CD4-positive, alpha-beta T cell treated with Interleukin-12 subunit alpha and Interleukin-12 subunit beta, for 1 hour (primary cell): ENCODE results near the gene SULT1A4.
"Not testable (repeated sequence)": the region's sequence is repeated elsewhere in the genome, so short reads cannot be mapped to it uniquely, and the experiment has no call there.

Experiments
- DNase-seq: peaks from one replicate; pipeline ENCODE4 v3.0.0-alpha.2; 2020

The SULT1A4 gene

DNA sequence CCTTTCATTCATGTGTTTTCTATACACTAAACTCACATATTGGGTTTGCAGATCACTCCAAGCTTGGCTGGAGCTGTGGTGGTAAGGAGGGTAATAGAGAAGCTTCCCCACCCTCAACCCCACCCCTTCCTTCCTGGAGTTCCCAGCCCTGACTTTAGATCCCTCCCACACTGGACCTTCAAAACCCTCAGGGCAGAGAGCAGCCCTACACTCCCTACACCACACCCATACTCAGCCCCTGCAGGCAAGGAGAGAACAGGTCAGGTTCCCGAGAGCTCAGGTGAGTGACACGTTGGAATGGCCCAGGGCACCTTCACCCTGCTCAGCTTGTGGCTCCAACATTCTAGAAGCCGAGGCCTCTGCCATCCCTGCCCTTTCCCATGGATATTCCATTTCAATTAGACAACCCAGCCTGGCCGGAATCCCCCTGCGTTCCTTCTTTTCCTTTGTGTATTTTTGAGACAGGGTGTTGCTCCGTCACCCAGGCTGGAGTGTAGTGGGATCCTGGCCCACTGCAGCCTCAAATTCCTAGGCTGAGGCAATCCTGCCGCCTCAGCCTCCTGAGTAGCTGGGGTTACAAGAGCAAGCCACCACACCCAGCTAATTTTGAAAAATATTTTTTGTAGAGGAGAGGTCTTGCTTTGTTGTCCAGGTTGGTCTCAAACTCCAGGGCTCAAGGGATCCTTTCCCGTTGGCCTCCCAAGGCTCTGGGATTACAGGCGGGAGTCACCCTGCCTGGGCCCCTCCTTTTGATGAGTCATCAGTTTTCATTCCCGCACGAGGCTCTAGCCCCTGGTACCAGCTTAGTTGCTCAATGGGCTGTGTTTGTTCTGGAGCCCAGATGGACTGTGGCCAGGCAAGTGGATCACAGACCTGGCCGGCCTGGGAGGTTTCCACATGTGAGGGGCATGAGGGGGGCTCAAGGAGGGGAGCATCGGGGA is at the start of gene SULT1A4:
SULT1A4 (plus strand) TSS at position 208 of the 941 bp plus-strand sequence. CDS start 1,473 bp downstream, outside the sequence.
- DNase-seq, result not testable (repeated sequence)

GRCh38 chr16:29423587-29423986 is 36.1 kb upstream of the SULT1A4 start:
- not testable (repeated sequence) for DNase-seq

- DNase-seq, result not testable (repeated sequence)
Measured at GRCh38 chr16:29425390-29425789, 34.3 kb upstream of the SULT1A4 start.

- DNase-seq, result not testable (repeated sequence)
Measured at GRCh38 chr16:29453754-29454153, 6.0 kb upstream of the SULT1A4 start.

DNA sequence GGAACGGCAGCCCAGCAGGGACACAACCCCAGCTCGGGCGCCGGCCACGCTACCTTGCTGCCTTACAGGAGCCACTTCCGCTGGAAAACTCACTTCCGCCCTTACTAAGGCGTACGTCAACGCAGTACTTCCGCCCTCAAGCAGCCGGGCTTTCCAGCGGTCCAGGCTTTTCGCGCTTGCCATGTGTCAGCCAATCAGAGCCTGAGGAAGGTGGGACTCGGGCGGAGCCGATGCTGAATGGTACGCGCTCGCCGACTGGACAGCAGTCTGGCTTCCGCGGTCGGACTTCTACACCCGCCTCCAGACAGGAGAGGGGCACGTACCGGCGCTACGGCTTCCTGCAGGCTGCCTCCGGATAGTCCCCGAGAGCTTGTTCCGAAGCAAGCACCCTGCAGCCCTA is 5.4 kb upstream of the SULT1A4 start, which contains the start of the genes BOLA2 and SLX1B:
BOLA2 (minus strand) TSS at position 83 of the 400 bp plus-strand sequence. CDS start 98 bp downstream, outside the sequence.
SLX1B (plus strand) TSS at position 265 of the 400 bp plus-strand sequence.
- DNase-seq, result not testable (repeated sequence)

DNA sequence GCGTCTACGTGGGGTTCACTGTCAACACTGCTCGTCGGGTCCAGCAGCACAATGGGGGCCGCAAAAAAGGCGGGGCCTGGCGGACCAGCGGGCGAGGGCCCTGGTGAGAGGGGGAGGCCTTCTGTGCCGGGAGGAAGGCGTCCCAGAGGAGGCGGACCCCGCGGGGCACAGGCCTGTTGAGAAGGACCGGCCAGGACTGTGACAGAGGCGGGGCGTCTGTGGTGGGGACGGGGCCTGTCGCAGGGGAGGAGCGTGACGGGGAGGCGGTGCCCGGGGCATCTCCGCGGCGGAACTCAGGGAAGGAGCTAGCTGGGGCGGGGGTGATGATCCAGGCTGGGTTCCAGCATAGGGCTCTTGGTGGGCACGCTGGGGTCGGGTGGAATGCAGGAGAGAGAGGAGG is 4.9 kb upstream of the SULT1A4 start:
- DNase-seq, result not testable (repeated sequence)

DNA sequence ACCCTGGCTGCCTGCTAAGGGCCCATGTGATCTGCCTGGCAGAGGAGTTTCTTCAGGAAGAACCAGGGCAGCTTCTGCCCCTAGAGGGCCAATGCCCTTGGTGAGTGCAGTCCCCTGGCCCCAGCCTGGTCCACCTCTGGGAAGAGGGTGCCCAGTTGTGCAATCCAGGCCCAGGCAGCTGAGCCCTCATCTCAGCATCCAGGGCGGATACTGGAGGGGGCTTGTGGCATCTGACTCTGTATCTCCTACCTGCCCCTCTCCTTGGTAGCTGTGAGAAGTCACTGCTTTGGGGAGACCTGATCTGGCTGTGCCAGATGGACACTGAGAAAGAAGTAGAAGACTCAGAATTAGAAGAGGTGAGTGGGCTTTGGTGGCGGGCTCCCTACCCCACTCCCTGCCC is 2.1 kb upstream of the SULT1A4 start:
- DNase-seq, result not testable (repeated sequence)

DNA sequence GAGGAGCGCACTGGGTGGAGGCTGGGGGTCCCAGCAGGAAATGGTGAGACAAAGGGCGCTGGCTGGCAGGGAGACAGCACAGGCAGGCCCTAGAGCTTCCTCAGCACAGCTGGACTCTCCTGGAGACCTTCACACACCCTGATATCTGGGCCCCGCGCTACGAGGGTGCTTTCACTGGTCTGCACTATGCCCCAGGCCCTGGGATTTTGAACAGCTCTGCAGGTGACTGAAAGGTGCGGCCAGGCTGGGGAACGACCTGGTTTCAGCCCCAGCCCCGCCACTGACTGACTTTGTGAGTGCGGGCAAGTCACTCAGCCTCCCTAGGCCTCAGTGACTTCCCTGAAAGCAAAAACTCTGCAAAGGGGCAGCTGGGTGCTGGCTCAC is 926 bp downstream of the SULT1A4 start:
- not testable (repeated sequence) for DNase-seq

- not testable (repeated sequence) for DNase-seq
Measured at GRCh38 chr16:29465985-29466824, 6.5 kb downstream of the SULT1A4 start.

GRCh38 chr16:29466904-29467303 is 7.2 kb downstream of the SULT1A4 start:
- not testable (repeated sequence) for DNase-seq

GRCh38 chr16:29467654-29468366 is 8.1 kb downstream of the SULT1A4 start:
- DNase-seq, result not testable (repeated sequence)

GRCh38 chr16:29469660-29470059 is 9.9 kb downstream of the SULT1A4 start:
- peak; percentile 76 for DNase-seq

GRCh38 chr16:29472065-29472464 is 12.4 kb downstream of the SULT1A4 start:
- DNase-seq, result not testable (repeated sequence)

GRCh38 chr16:29482276-29482675 is 22.6 kb downstream of the SULT1A4 start:
- not testable (repeated sequence) for DNase-seq

- DNase-seq, result not testable (repeated sequence)
Measured at GRCh38 chr16:29506308-29506707, 46.6 kb downstream of the SULT1A4 start, which contains the start of gene NPIPB12. NPIPB12 (minus strand) TSS chr16:29506408.
